ENCODE data around the gene CHRM4. TPM values are rescaled to one million over a fixed set of nuclear protein-coding genes. Genes with fewer than 3 reads are reported as not detected.
"Not testable (repeated sequence)": the region's sequence is repeated elsewhere in the genome, so short reads cannot be mapped to it uniquely, and the experiment has no call there.

The CHRM4 gene
- total RNA-seq, 1 experiment from 2014 or later, result not detected

DNA sequence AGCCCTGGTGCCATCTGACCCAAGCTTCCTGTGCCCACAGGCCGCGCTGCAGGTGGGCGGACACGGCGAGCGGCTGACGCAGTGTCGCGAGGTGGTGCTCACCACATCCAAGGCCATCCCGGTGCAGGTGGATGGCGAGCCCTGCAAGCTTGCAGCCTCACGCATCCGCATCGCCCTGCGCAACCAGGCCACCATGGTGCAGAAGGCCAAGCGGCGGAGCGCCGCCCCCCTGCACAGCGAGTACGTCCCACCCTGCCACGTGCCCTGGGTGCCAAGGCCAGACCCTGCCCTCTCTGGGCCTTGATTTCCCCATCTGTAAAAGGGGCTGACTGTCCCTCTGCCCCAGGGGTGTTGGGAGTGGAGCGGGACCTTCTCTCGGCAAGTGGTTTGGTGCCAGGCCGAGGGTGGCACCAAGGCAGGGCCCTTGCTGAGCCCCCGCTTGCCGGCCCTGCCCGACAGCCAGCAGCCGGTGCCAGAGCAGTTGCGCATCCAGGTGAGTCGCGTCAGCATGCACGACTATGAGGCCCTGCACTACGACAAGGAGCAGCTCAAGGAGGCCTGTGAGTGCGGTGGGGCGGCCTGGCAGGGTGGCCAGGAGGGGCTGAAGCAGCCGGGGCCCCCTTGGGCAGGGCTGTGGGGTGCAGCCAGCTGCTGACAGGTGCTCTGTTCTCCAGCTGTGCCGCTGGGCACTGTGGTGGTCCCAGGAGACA, 16.0 kb downstream of the CHRM4 start:
- ChIA-PET CTCF (interaction anchor here (0.6 to 3.8 kb wide), 3 partner anchors 13 to 242 kb away, joined by 3 to 21 read pairs (median 3); no protein-coding TSS in a partner anchor), POLR2A (interaction anchor here (0.7 kb wide), 1 partner anchor 269 kb away, joined by 3 read pairs; no protein-coding TSS in a partner anchor)
- Mint-ChIP-seq H3K4me3 (ENCODE audit: unreplicated experiment) (no peak overlapping the region), H3K9me3 (ENCODE audit: unreplicated experiment) (no peaks in the 10 kb centered on the region), H3K36me3 (ENCODE audit: insufficient read depth, unreplicated experiment) (peaks cover 27% of the 10 kb centered on the region), H3K4me1 (ENCODE audit: insufficient read depth, unreplicated experiment) (no peaks in the 10 kb centered on the region), H3K27me3 (ENCODE audit: insufficient read depth, unreplicated experiment) (no peaks in the 10 kb centered on the region), H3K27ac (ENCODE audit: low read depth, unreplicated experiment) (no peak overlapping the region)
- TF ChIP-seq, protein P1, sequence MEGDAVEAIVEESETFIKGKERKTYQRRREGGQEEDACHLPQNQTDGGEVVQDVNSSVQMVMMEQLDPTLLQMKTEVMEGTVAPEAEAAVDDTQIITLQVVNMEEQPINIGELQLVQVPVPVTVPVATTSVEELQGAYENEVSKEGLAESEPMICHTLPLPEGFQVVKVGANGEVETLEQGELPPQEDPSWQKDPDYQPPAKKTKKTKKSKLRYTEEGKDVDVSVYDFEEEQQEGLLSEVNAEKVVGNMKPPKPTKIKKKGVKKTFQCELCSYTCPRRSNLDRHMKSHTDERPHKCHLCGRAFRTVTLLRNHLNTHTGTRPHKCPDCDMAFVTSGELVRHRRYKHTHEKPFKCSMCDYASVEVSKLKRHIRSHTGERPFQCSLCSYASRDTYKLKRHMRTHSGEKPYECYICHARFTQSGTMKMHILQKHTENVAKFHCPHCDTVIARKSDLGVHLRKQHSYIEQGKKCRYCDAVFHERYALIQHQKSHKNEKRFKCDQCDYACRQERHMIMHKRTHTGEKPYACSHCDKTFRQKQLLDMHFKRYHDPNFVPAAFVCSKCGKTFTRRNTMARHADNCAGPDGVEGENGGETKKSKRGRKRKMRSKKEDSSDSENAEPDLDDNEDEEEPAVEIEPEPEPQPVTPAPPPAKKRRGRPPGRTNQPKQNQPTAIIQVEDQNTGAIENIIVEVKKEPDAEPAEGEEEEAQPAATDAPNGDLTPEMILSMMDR (IDR thresholded peaks at IDR 0.05; ENCODE audit: unreplicated experiment), result no peak
- BruUV-seq (replicated peaks), result no TSS peak
- intact Hi-C loops (cut with micrococcal nuclease), result no loop called here
- no peak for DNase-seq (ENCODE audit: unreplicated experiment)

DNA sequence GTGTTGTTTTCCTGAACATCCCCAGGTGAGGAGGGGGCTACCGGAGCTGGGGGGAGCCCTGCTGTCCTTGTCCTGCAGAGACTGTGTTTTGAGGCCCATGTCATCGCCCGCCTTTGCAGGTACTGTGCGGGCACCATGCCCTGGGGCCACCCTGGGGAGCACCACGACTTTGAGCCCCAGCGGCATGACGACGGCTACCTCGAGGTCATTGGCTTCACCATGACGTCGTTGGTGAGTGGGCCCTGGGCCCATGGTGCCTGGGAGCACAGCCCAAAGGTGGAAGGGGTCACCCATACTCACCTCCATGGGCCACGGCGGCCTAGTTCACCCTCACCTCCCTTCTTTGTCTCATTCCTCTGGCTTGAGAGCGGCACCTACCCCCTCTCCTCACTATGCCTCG, 16.8 kb downstream of the CHRM4 start:
- H3K9me3 Mint-ChIP-seq (ENCODE audit: unreplicated experiment), result no peaks in the 10 kb centered on the region
- DNase-seq (ENCODE audit: unreplicated experiment), result no peak
- no peak overlapping the region for H3K4me3 Mint-ChIP-seq (ENCODE audit: unreplicated experiment)
- ChIA-PET POLR2A (no interaction called here), CTCF (no interaction called here)
- intact Hi-C loops (cut with micrococcal nuclease), result no loop called here
- H3K27me3 Mint-ChIP-seq (ENCODE audit: insufficient read depth, unreplicated experiment), result no peaks in the 10 kb centered on the region
- TF ChIP-seq, protein P1 (IDR thresholded peaks at IDR 0.05; ENCODE audit: unreplicated experiment), result no peak
- peaks cover 27% of the 10 kb centered on the region for H3K36me3 Mint-ChIP-seq (ENCODE audit: insufficient read depth, unreplicated experiment)
- no peaks in the 10 kb centered on the region for H3K4me1 Mint-ChIP-seq (ENCODE audit: insufficient read depth, unreplicated experiment)
- no peak overlapping the region for H3K27ac Mint-ChIP-seq (ENCODE audit: low read depth, unreplicated experiment)
- BruUV-seq (replicated peaks), result no TSS peak

DNA sequence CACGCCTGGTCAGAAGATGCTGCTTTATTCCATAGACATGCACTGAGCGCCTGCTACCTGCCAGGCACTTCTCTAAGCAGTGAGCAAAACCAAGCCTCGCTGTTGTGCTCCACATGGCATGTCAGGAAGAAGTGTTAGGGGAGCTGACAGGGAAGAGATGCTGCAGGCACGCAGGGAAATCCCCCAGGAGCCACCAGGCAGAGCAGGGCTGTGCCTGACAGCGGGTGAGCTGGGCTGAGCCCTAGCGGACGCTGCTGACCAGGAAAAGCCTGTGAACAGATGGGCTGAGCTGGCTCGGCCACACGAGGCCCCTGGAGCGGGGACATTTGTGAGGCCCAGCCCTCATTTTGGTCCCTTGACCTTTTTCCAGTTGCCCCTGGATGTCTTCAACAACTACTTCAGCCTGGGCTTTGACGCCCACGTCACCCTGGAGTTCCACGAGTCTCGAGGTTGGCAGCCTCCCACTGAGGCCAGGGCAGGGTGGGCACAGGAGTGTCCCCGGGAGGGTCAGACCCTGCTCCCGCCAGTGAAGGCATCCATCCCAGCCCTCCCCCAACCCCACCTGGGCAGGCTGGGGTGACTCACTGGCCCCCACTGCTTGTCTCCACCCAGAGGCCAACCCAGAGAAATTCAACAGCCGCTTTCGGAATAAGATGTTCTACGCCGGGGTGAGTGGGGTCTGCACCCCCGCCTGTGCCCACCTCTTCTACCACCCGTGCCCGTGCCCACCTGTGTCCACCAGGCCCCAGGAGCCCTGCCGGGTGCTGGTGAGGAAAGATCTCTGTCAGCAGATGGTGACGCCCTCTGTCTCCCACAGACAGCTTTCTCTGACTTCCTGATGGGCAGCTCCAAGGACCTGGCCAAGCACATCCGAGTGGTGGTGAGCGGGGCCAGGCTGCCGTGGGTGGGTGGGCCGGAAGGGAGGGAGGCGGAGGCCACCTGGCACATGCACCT, 17.5 kb downstream of the CHRM4 start:
- Mint-ChIP-seq H3K27ac (ENCODE audit: low read depth, unreplicated experiment) (no peak overlapping the region), H3K4me1 (ENCODE audit: insufficient read depth, unreplicated experiment) (no peaks in the 10 kb centered on the region), H3K4me3 (ENCODE audit: unreplicated experiment) (no peak overlapping the region), H3K27me3 (ENCODE audit: insufficient read depth, unreplicated experiment) (no peaks in the 10 kb centered on the region), H3K36me3 (ENCODE audit: insufficient read depth, unreplicated experiment) (peaks cover 27% of the 10 kb centered on the region), H3K9me3 (ENCODE audit: unreplicated experiment) (no peaks in the 10 kb centered on the region)
- no TSS peak for BruUV-seq (replicated peaks)
- ChIA-PET POLR2A (no interaction called here), CTCF (no interaction called here)
- TF ChIP-seq, protein P1 (IDR thresholded peaks at IDR 0.05; ENCODE audit: unreplicated experiment), result no peak
- intact Hi-C loops (cut with micrococcal nuclease), result no loop called here
- no peak for DNase-seq (ENCODE audit: unreplicated experiment)

DNA sequence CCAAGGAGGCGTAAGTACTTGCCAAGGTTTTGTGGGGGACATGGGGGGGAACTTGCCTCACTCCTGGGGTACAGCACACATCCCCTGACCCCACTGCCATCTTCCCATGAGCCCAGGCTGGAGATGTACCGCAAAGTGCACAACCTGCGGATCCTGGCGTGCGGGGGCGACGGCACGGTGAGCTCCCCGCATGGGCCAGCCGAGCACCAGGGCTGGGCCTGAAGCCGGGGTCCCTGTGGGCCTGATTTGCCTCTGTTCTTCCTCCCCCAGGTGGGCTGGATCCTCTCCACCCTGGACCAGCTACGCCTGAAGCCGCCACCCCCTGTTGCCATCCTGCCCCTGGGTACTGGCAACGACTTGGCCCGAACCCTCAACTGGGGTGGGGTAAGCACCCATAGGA, 19.1 kb downstream of the CHRM4 start:
- peaks cover 29% of the 10 kb centered on the region for H3K36me3 Mint-ChIP-seq (ENCODE audit: insufficient read depth, unreplicated experiment)
- H3K9me3 Mint-ChIP-seq (ENCODE audit: unreplicated experiment); DNase-seq (ENCODE audit: unreplicated experiment); H3K4me1 Mint-ChIP-seq (ENCODE audit: insufficient read depth, unreplicated experiment); intact Hi-C loops (cut with micrococcal nuclease); H3K4me3 Mint-ChIP-seq (ENCODE audit: unreplicated experiment); BruUV-seq (replicated peaks); H3K27ac Mint-ChIP-seq (ENCODE audit: low read depth, unreplicated experiment); H3K27me3 Mint-ChIP-seq (ENCODE audit: insufficient read depth, unreplicated experiment): not testable (repeated sequence)
- ChIA-PET POLR2A (interaction anchor here (0.5 kb wide), 1 partner anchor 11 kb away, joined by 3 read pairs; no protein-coding TSS in a partner anchor), CTCF (interaction anchor here (0.6 to 1.6 kb wide), 4 partner anchors 8 to 59 kb away, joined by 3 read pairs; no protein-coding TSS in a partner anchor)
